ENCODE measurements around the gene NT5C2.

- TF ChIP-seq CTCF (IDR thresholded peaks at IDR 0.05; ENCODE audit: low read depth, low read length, poor library complexity, severe bottlenecking) (no peak), EZH2phosphoT487 (IDR thresholded peaks at IDR 0.05; ENCODE audit: borderline replicate concordance, low read length) (no peak)
Measured at GRCh38 chr10:103235775-103236174, 42.7 kb upstream of the NT5C2 start.
